GM12872 (cell line): ENCODE data around the gene NLRP6.

Source experiments
- CTCF ChIP-seq: IDR thresholded peaks from 3 replicates; pipeline ENCODE4 v1.5.1; 2011; ENCODE audit warnings: low read depth, mild to moderate bottlenecking, low read length, moderate library complexity; ENCODE audit not compliant: insufficient read depth

The NLRP6 gene

GRCh38 chr11:315516-315994 is 37.3 kb downstream of the NLRP6 start:
- no peak for TF ChIP-seq CTCF

- TF ChIP-seq CTCF: no peak
Measured at GRCh38 chr11:316031-316701, 38.0 kb downstream of the NLRP6 start.

- TF ChIP-seq CTCF: no peak
Measured at GRCh38 chr11:316891-317301, 38.7 kb downstream of the NLRP6 start.

- no peak for TF ChIP-seq CTCF
Measured at GRCh38 chr11:324156-324555, 45.9 kb downstream of the NLRP6 start.

- no peak for TF ChIP-seq CTCF
Measured at GRCh38 chr11:325796-326591, 47.8 kb downstream of the NLRP6 start.

- TF ChIP-seq CTCF: no peak
Measured at GRCh38 chr11:326592-326841, 48.3 kb downstream of the NLRP6 start.

GRCh38 chr11:326842-327580 is 48.8 kb downstream of the NLRP6 start:
- no peak for TF ChIP-seq CTCF
